ENCODE results near the gene TMEM140. TPM values are rescaled to one million over a fixed set of nuclear protein-coding genes. Genes with fewer than 3 reads are reported as not detected.

The TMEM140 gene
- total RNA-seq, 1 donor from 2014 or later = not detected

DNA sequence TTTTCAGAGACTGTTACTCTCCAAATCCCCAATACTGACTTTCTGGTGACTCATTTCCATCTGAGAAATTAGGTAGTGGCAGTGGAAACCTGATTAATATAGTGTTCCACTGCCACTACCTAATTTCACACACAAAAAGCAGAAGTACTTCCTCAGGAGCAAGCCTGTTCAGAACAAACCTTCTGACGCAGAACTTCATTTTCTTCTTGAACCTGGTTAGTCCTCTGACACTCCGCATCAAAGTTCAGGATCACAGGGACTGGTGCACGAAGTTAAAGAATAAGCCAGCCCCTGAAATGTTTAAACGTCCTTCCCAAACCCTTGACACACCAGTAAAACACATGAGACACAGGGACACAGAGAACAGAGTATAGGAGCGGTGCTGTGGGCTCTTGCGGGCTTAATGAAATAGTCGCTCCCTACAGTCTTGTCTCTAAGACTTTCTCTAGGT is 59.1 kb downstream of the TMEM140 start:
- TF ChIP-seq, protein P1, sequence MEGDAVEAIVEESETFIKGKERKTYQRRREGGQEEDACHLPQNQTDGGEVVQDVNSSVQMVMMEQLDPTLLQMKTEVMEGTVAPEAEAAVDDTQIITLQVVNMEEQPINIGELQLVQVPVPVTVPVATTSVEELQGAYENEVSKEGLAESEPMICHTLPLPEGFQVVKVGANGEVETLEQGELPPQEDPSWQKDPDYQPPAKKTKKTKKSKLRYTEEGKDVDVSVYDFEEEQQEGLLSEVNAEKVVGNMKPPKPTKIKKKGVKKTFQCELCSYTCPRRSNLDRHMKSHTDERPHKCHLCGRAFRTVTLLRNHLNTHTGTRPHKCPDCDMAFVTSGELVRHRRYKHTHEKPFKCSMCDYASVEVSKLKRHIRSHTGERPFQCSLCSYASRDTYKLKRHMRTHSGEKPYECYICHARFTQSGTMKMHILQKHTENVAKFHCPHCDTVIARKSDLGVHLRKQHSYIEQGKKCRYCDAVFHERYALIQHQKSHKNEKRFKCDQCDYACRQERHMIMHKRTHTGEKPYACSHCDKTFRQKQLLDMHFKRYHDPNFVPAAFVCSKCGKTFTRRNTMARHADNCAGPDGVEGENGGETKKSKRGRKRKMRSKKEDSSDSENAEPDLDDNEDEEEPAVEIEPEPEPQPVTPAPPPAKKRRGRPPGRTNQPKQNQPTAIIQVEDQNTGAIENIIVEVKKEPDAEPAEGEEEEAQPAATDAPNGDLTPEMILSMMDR (IDR thresholded peaks at IDR 0.05) = no peak
- no peaks in the 10 kb centered on the region for H3K9me3 Mint-ChIP-seq (ENCODE audit: unreplicated experiment)
- no peak for DNase-seq (ENCODE audit: extremely low spot score, unreplicated experiment)
- H3K36me3 Mint-ChIP-seq (ENCODE audit: unreplicated experiment) = peaks cover 23% of the 10 kb centered on the region
- H3K27me3 Mint-ChIP-seq (ENCODE audit: unreplicated experiment) = no peaks in the 10 kb centered on the region
- no peak overlapping the region for H3K27ac Mint-ChIP-seq (ENCODE audit: unreplicated experiment)
- no peak overlapping the region for H3K4me3 Mint-ChIP-seq (ENCODE audit: unreplicated experiment)
- peaks cover 7% of the 10 kb centered on the region for H3K4me1 Mint-ChIP-seq (ENCODE audit: unreplicated experiment)

DNA sequence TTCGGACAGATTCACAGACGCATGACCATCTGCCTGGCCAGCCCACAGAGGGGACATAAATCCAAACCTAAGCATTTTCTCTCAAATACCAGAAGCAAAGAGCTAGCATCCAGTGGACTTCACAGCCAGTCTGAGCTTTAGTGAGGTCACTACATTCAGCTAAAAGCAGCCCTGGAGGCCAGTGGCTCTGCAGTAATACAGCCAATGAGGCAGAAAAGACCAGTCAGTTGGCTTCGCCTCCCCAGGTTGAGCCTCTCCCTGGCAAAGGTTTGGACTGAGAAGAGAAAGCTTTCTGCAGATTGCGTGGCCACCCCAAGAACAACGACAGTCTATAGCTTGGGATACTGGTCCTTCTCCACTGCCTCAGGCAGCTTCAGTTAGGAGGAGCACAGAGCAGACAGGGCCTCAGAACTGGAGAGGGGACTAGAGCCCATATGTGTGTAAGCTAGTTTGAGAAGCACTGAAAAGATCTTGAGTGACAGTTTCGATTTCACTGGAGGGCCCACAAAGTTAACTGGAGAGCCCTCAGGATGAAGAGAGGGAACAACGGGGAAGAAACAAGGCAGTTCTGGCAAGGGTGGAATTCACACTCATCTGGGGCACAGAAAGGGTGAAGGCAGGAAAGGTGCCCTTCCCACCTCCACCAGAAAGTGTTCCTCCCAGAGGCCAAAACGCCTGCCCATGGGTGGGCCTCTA is 59.7 kb downstream of the TMEM140 start:
- TF ChIP-seq, protein P1 (IDR thresholded peaks at IDR 0.05) = no peak
- DNase-seq (ENCODE audit: extremely low spot score, unreplicated experiment) = no peak
- H3K9me3 Mint-ChIP-seq (ENCODE audit: unreplicated experiment) = no peaks in the 10 kb centered on the region
- peaks cover 7% of the 10 kb centered on the region for H3K4me1 Mint-ChIP-seq (ENCODE audit: unreplicated experiment)
- peaks cover 19% of the 10 kb centered on the region for H3K36me3 Mint-ChIP-seq (ENCODE audit: unreplicated experiment)
- no peaks in the 10 kb centered on the region for H3K27me3 Mint-ChIP-seq (ENCODE audit: unreplicated experiment)
- H3K27ac Mint-ChIP-seq (ENCODE audit: unreplicated experiment) = no peak overlapping the region
- H3K4me3 Mint-ChIP-seq (ENCODE audit: unreplicated experiment) = no peak overlapping the region

DNA sequence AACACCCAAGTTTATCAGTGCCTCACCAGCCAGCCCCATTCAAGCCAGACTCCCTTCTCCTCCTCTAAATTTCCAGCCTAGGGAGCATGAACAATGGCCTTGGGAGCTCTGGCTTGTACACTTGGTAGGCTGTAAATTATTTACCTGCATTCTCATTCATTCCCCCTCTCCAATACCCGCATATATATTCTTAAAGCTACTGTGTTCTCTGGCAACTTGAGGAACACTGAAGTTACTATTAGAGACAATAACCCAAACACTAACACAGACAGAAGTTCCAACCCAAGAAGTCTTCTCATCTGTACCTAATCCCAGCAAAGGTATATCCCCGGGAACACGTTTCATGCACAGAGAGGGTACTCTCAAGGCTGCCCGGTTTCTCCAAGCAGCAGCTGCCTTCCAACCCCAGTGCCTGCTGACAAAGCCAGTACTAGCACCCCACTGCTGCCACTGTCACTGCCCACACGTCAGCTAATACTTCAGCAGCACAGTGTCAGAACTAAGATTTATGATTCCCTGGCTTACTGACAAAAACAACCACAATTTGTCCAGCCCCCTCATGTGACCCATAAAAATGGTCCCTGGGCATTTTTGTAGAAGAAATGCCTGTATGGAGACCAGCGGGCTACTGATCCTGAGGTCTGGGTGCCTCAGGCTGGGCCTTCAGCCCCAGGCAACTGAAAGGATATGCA is 60.4 kb downstream of the TMEM140 start:
- H3K36me3 Mint-ChIP-seq (ENCODE audit: unreplicated experiment) = peaks cover 19% of the 10 kb centered on the region
- H3K27ac Mint-ChIP-seq (ENCODE audit: unreplicated experiment) = no peak overlapping the region
- TF ChIP-seq, protein P1 (IDR thresholded peaks at IDR 0.05) = no peak
- peaks cover 7% of the 10 kb centered on the region for H3K4me1 Mint-ChIP-seq (ENCODE audit: unreplicated experiment)
- no peaks in the 10 kb centered on the region for H3K9me3 Mint-ChIP-seq (ENCODE audit: unreplicated experiment)
- no peak for DNase-seq (ENCODE audit: extremely low spot score, unreplicated experiment)
- no peak overlapping the region for H3K4me3 Mint-ChIP-seq (ENCODE audit: unreplicated experiment)
- no peaks in the 10 kb centered on the region for H3K27me3 Mint-ChIP-seq (ENCODE audit: unreplicated experiment)

DNA sequence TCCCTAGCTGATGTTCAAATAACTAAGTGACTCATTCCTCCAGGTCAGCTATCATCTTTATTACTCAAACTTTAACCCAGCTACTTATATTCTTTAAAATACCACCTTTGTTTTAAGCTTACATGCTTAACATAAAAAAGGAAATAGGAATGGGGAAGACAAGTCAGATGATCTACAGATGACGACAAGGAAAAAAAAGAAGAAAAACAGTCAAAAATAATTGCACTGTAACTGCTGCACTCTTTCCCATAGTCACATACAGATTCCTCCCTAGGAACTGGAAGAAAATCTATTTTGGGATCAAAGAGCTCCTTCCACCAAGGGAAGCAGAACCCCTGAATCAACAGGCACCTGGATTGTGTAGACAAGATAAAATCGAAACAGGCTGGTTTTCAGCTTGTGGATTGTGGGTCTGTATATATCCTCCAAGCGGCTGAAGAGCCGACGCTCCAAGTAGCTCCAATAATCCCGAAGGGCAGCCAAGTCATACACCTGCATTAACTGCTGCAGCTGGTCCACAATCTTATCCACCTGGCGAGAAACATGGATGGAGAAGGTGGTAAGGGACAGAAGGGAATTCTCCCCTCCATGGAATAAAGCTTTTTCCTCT is 61.5 kb downstream of the TMEM140 start:
- H3K9me3 Mint-ChIP-seq (ENCODE audit: unreplicated experiment) = no peaks in the 10 kb centered on the region
- H3K4me1 Mint-ChIP-seq (ENCODE audit: unreplicated experiment) = peaks cover 7% of the 10 kb centered on the region
- H3K4me3 Mint-ChIP-seq (ENCODE audit: unreplicated experiment) = no peak overlapping the region
- no peaks in the 10 kb centered on the region for H3K27me3 Mint-ChIP-seq (ENCODE audit: unreplicated experiment)
- peaks cover 11% of the 10 kb centered on the region for H3K36me3 Mint-ChIP-seq (ENCODE audit: unreplicated experiment)
- no peak overlapping the region for H3K27ac Mint-ChIP-seq (ENCODE audit: unreplicated experiment)
- no peak for DNase-seq (ENCODE audit: extremely low spot score, unreplicated experiment)
- TF ChIP-seq, protein P1 (IDR thresholded peaks at IDR 0.05) = no peak

DNA sequence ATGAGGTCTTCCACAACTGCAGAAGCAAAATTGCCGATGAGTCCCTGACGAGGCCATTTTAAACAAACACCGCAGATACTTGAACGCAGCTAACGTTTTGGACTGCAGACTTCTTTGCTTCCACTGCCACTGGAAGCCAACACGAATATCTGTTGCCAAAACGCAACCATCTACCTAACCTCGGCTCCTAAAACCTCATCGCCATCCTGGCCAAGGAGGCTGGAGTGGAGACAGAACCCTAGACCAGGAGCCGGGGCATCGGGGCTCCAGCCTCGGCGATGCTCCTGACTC is 63.0 kb downstream of the TMEM140 start:
- H3K36me3 Mint-ChIP-seq (ENCODE audit: unreplicated experiment) = peaks cover 3% of the 10 kb centered on the region
- no peak for DNase-seq (ENCODE audit: extremely low spot score, unreplicated experiment)
- H3K27ac Mint-ChIP-seq (ENCODE audit: unreplicated experiment) = peak overlapping the region; percentile 94
- H3K9me3 Mint-ChIP-seq (ENCODE audit: unreplicated experiment) = no peaks in the 10 kb centered on the region
- no peaks in the 10 kb centered on the region for H3K27me3 Mint-ChIP-seq (ENCODE audit: unreplicated experiment)
- peak overlapping the region; percentile 95 for H3K4me3 Mint-ChIP-seq (ENCODE audit: unreplicated experiment)
- TF ChIP-seq, protein P1 (IDR thresholded peaks at IDR 0.05) = no peak
- H3K4me1 Mint-ChIP-seq (ENCODE audit: unreplicated experiment) = peaks cover 7% of the 10 kb centered on the region

Data from osteocyte (in vitro differentiated cells).